ENCODE measurements around the gene CXXC4. TPM values are rescaled to one million over a fixed set of nuclear protein-coding genes. Genes with fewer than 3 reads are reported as not detected.

CXXC4 gene
- total RNA-seq (2016; rRNA removed; fragmentation: Illumina TruSeq; extraction: Trizol) = not detected in 2 replicates
- not detected in 2 replicates for total RNA-seq (2016; cell fraction: cytosol; rRNA removed; fragmentation: Illumina TruSeq; extraction: Trizol; ENCODE audit: low read depth)
- not detected in 2 replicates for total RNA-seq (2016; cell fraction: insoluble cytoplasmic fraction; rRNA removed; fragmentation: Illumina TruSeq; extraction: Trizol)
- total RNA-seq (2016; cell fraction: membrane; rRNA removed; fragmentation: Illumina TruSeq; extraction: Trizol) = not detected in 2 replicates
- total RNA-seq (2016; cell fraction: nucleus; rRNA removed; fragmentation: Illumina TruSeq; extraction: Trizol) = not detected in 2 replicates
- 0.01 TPM in 1 of 2 replicates, not detected in the other for polyA plus RNA-seq (2011; rRNA removed)
- polyA plus RNA-seq (2011; cell fraction: cytosol; rRNA removed) = not detected in 2 replicates
- 0.02 TPM in 1 of 2 replicates, not detected in the other for polyA plus RNA-seq (2011; cell fraction: nucleus; rRNA removed)
- polyA plus RNA-seq (2012) = 0.04 TPM in 1 of 2 replicates, not detected in the other
- polyA plus RNA-seq (2016; cell fraction: cytosol; fragmentation: Illumina TruSeq; extraction: Trizol; ENCODE audit: low read depth) = not detected in 2 replicates
- not detected in 2 replicates for polyA plus RNA-seq (2016; cell fraction: insoluble cytoplasmic fraction; fragmentation: Illumina TruSeq; extraction: Trizol; ENCODE audit: low read depth)
- polyA plus RNA-seq (2016; cell fraction: membrane; fragmentation: Illumina TruSeq; extraction: Trizol; ENCODE audit: low read depth) = not detected in 2 replicates
- polyA plus RNA-seq (2016; cell fraction: nucleus; fragmentation: Illumina TruSeq; extraction: Trizol; ENCODE audit: insufficient read depth, low read depth) = not detected in 2 replicates
- 0.04 TPM in 1 of 2 replicates, not detected in the other for polyA minus RNA-seq (2011; rRNA and poly(A)+ RNA removed; ENCODE audit: low replicate concordance)
- polyA minus RNA-seq (2011; cell fraction: cytosol; rRNA and poly(A)+ RNA removed) = not detected in 2 replicates
- 0.12 and 0.13 TPM in 2 replicates for polyA minus RNA-seq (2011; cell fraction: nucleus; rRNA and poly(A)+ RNA removed)
- percentile 22 among the genes with signal in this experiment for Bru-seq, nascent RNA
- percentile 24 among the genes with signal in this experiment for BruChase-seq, experiment 1, labeled RNA remaining after a 6-hour chase
- percentile 23 among the genes with signal in this experiment for BruChase-seq, experiment 2, labeled RNA remaining after a 2-hour chase
- long read RNA-seq, experiment 1 = 0 reads
- long read RNA-seq, experiment 2 = 0 reads

DNA sequence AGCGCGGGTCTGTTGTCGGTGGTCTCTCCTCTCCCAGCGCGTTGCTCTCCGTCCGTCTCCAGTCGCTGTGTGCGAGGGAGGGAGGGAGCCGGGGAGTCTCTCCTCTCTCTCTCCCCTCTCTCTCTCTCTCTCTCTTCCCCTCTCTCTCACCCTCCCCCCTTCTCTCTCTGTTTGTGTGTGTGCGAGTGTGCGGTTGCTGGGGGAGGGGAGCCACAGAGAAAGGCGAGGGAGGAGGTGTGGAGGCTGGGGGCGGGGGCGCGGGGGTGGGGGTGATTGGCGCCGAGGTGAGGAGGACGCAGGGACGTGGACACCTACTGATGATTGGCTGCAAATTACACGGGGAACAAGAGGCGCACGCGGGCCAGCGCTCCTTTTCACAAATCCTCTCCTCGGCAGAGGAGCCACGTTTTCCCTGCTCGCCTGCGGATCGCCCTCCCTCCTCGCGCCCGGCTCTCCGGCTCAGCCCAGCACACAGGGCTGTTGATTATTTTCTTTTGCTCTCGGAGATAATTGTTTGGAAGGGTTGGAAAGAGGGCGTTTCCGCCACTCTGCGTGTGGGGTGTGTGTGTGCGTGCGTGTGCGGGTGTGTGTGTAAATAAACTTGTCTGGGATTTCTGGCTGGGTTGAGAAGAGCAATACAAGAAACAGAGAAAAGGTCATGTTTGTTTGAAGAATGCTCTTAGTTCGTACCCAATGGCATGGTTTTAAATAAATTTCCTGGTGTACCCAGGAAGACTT is at the start of gene CXXC4:
Gene CXXC4, minus strand, starts transcription at position 73 of the 738 bp plus-strand sequence. CDS start 3,092 bp downstream, outside the sequence.
- FAIRE-seq = no peak
- Histone ChIP-seq H3K4me1 (ENCODE audit: insufficient read depth, low read length) (peaks cover 21% of the 10 kb centered on the region), H3K9me3 (ENCODE audit: low read length) (no peaks in the 10 kb centered on the region), H2AFZ (ENCODE audit: low read length) (no peak within 1 kb of the TSS), H3K9ac (ENCODE audit: insufficient read depth, low read depth, low read length) (peak within 1 kb of the TSS; percentile 26; the same call in 1 of the 2 replicates), H3K36me3 (replicated peaks in 1 of 2; ENCODE audit: control insufficient read depth in 1 of 2, insufficient read depth in 2 of 2, low read length in 2 of 2) (no peaks in the 10 kb centered on the region), H3K27me3 (ENCODE audit: control insufficient read depth in 1 of 2, insufficient read depth in 2 of 2, low read length in 2 of 2) (peaks cover 0 to 20% of the 10 kb centered on the region in 2 experiments; a peak in 1 of 5 replicates), H3K4me2 (ENCODE audit: low read depth, low read length) (peak within 1 kb of the TSS; percentile 89), H3K27ac (ENCODE audit: extremely low read length, insufficient read depth, low read length) (no peak within 1 kb of the TSS), H3K4me3 (replicated peaks in 1 of 3; ENCODE audit: insufficient read depth in 1 of 3, low read depth in 2 of 3, low read length in 3 of 3) (peak within 1 kb of the TSS; percentile 49 to 70 (median 52)), H4K20me1 (ENCODE audit: insufficient read depth, low read length) (no peaks in the 10 kb centered on the region), H3K79me2 (ENCODE audit: insufficient read depth, low read length) (no peaks in the 10 kb centered on the region)
- in situ Hi-C loops (cut with HindIII; ENCODE audit: extremely low pct_ligation_motif_present, low pct_unique_long_range_greater_than_20kb) (no loop called here), intact Hi-C loops (cut with micrococcal nuclease; ENCODE audit: unreplicated experiment) (loop anchor here (10.0 kb wide), 1 partner anchor 110 kb away; no protein-coding TSS in a partner anchor)
- under 1% methylated on average over 41 of the region's 42 CpGs for WGBS (ENCODE audit: low lambda C conversion rate)
- ChIA-PET CTCF (ENCODE audit: low intra/inter-chr PET ratio, low total read pairs) (no interaction called here), POLR2A (no interaction called here)
- peak; percentile 10 for DNase-seq (ENCODE audit: low spot score)
- peak; percentile 84 for ATAC-seq
- BruUV-seq (replicated peaks) = no TSS peak
- TF ChIP-seq SALL1 (CRISPR knock-in tag; IDR thresholded peaks at IDR 0.05) = 0 out of 2 replicates have a peak, but pooled peaks have one; percentile 10
- no peak for TF ChIP-seq SNAI1 (CRISPR knock-in tag; IDR thresholded peaks at IDR 0.05; ENCODE audit: borderline replicate concordance)
- no peak for TF ChIP-seq ZNF17 (CRISPR knock-in tag; IDR thresholded peaks at IDR 0.05)
- no peak for TF ChIP-seq PHF21A (CRISPR knock-in tag; IDR thresholded peaks at IDR 0.05)
- no peak for TF ChIP-seq ZNF354B (CRISPR knock-in tag; IDR thresholded peaks at IDR 0.05)
- TF ChIP-seq HNRNPK (IDR thresholded peaks at IDR 0.05; ENCODE audit: low read depth, low read length, poor library complexity, severe bottlenecking) = peak; percentile 56
- peak; percentile 34; the same call in 1 of the 2 replicates for TF ChIP-seq ZNF746 (CRISPR knock-in tag; IDR thresholded peaks at IDR 0.05)
- TF ChIP-seq, protein P1, sequence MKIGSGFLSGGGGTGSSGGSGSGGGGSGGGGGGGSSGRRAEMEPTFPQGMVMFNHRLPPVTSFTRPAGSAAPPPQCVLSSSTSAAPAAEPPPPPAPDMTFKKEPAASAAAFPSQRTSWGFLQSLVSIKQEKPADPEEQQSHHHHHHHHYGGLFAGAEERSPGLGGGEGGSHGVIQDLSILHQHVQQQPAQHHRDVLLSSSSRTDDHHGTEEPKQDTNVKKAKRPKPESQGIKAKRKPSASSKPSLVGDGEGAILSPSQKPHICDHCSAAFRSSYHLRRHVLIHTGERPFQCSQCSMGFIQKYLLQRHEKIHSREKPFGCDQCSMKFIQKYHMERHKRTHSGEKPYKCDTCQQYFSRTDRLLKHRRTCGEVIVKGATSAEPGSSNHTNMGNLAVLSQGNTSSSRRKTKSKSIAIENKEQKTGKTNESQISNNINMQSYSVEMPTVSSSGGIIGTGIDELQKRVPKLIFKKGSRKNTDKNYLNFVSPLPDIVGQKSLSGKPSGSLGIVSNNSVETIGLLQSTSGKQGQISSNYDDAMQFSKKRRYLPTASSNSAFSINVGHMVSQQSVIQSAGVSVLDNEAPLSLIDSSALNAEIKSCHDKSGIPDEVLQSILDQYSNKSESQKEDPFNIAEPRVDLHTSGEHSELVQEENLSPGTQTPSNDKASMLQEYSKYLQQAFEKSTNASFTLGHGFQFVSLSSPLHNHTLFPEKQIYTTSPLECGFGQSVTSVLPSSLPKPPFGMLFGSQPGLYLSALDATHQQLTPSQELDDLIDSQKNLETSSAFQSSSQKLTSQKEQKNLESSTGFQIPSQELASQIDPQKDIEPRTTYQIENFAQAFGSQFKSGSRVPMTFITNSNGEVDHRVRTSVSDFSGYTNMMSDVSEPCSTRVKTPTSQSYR (CRISPR knock-in tag; IDR thresholded peaks at IDR 0.05; ENCODE audit: borderline replicate concordance) = peak; percentile 87; the same call in 1 of the 2 replicates
- no peak for TF ChIP-seq PRMT3 (CRISPR knock-in tag; IDR thresholded peaks at IDR 0.05; ENCODE audit: borderline replicate concordance, low read depth)
- TF ChIP-seq, protein P2, sequence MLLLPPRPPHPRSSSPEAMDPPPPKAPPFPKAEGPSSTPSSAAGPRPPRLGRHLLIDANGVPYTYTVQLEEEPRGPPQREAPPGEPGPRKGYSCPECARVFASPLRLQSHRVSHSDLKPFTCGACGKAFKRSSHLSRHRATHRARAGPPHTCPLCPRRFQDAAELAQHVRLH (CRISPR knock-in tag; IDR thresholded peaks at IDR 0.05; ENCODE audit: borderline replicate concordance, low read depth) = no peak
- TF ChIP-seq, protein P3, sequence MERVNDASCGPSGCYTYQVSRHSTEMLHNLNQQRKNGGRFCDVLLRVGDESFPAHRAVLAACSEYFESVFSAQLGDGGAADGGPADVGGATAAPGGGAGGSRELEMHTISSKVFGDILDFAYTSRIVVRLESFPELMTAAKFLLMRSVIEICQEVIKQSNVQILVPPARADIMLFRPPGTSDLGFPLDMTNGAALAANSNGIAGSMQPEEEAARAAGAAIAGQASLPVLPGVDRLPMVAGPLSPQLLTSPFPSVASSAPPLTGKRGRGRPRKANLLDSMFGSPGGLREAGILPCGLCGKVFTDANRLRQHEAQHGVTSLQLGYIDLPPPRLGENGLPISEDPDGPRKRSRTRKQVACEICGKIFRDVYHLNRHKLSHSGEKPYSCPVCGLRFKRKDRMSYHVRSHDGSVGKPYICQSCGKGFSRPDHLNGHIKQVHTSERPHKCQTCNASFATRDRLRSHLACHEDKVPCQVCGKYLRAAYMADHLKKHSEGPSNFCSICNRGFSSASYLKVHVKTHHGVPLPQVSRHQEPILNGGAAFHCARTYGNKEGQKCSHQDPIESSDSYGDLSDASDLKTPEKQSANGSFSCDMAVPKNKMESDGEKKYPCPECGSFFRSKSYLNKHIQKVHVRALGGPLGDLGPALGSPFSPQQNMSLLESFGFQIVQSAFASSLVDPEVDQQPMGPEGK (CRISPR knock-in tag; IDR thresholded peaks at IDR 0.05) = peak; percentile 51; the same call in 1 of the 2 replicates

Data from HepG2 (cell line).